Measurements from ENCODE around the gene SAP130.

SAP130 gene

GRCh38 chr2:127893494-127893893, 134.4 kb downstream of the SAP130 start:
- DNase-seq (ENCODE audit: low read depth, low spot score), result no peak

- DNase-seq (ENCODE audit: low read depth, low spot score), result no peak
These were observed 134.8 kb downstream of the SAP130 start for GRCh38 chr2:127893033-127893432.

- DNase-seq (ENCODE audit: low read depth, low spot score), result no peak
These were observed 136.0 kb downstream of the SAP130 start for GRCh38 chr2:127891811-127892210.

Data from iPS DF 19.7 (cell line).